ENCODE data around the gene PML. TPM values are rescaled to one million over a fixed set of nuclear protein-coding genes. Genes with fewer than 3 reads are reported as not detected.
A peak's percentile ranks its signal among the peaks of the same experiment; 100 is the strongest.

Gene PML
- total RNA-seq, 1 experiment from 2014 or later: 19.5 TPM

GRCh38 chr15:73989001-73989798, 5.3 kb upstream of the PML start:
- DNase-seq: peak; percentile 40
- Histone ChIP-seq H3K27me3 (no peaks in the 10 kb centered on the region), H3K9me3 (no peaks in the 10 kb centered on the region), H3K4me3 (no peak overlapping the region), H3K36me3 (peaks cover 33% of the 10 kb centered on the region)

- DNase-seq: no peak
- no peaks in the 10 kb centered on the region for H3K27me3 ChIP-seq
- H3K4me3 ChIP-seq: peak overlapping the region; percentile 82
- H3K9me3 ChIP-seq: no peaks in the 10 kb centered on the region
- H3K36me3 ChIP-seq: peaks cover 31% of the 10 kb centered on the region
Observed at GRCh38 chr15:73990250-73991005, 4.1 kb upstream of the PML start.

- peaks cover 36% of the 10 kb centered on the region for H3K36me3 ChIP-seq
- peak; percentile 95 for DNase-seq
- peak overlapping the region; percentile 82 for H3K4me3 ChIP-seq
- H3K27me3 ChIP-seq: no peaks in the 10 kb centered on the region
- no peaks in the 10 kb centered on the region for H3K9me3 ChIP-seq
Observed at GRCh38 chr15:73991260-73991659, 3.3 kb upstream of the PML start.

- H3K27me3 ChIP-seq: no peaks in the 10 kb centered on the region
- H3K4me3 ChIP-seq: peak within 1 kb of the TSS; percentile 82
- DNase-seq: peak; percentile 97
- H3K36me3 ChIP-seq: peaks cover 37% of the 10 kb centered on the region
- no peaks in the 10 kb centered on the region for H3K9me3 ChIP-seq
Observed at GRCh38 chr15:73991726-73992593, 2.6 kb upstream of the PML start, which contains the start of gene STOML1. TSS of gene STOML1 (minus strand) at chr15:73992295. CDS start at chr15:73992223, 72 bp downstream.

GRCh38 chr15:73992594-73992898, 2.0 kb upstream of the PML start:
- Histone ChIP-seq H3K4me3 (peak overlapping the region; percentile 23), H3K36me3 (peaks cover 38% of the 10 kb centered on the region), H3K9me3 (no peaks in the 10 kb centered on the region), H3K27me3 (no peaks in the 10 kb centered on the region)
- no peak for DNase-seq

- peaks cover 38% of the 10 kb centered on the region for H3K36me3 ChIP-seq
- peak overlapping the region; percentile 66 for H3K4me3 ChIP-seq
Observed at GRCh38 chr15:73993211-73993994, 1.1 kb upstream of the PML start.

GRCh38 chr15:73994912-73995622, 551 bp downstream of the PML start:
- Histone ChIP-seq H3K9me3 (no peaks in the 10 kb centered on the region), H3K27me3 (no peaks in the 10 kb centered on the region), H3K4me3 (peak overlapping the region; percentile 66), H3K36me3 (peaks cover 41% of the 10 kb centered on the region)
- DNase-seq: peak; percentile 47

More at GRCh38 chr15:73993211-73993994, 1.1 kb upstream of the PML start:
- H3K27me3 ChIP-seq: no peaks in the 10 kb centered on the region
- DNase-seq: no peak
- H3K9me3 ChIP-seq: no peaks in the 10 kb centered on the region

GRCh38 chr15:73996267-73996666, 1.8 kb downstream of the PML start:
- H3K36me3 ChIP-seq: peaks cover 48% of the 10 kb centered on the region
- DNase-seq: no peak
- H3K9me3 ChIP-seq: no peaks in the 10 kb centered on the region
- no peaks in the 10 kb centered on the region for H3K27me3 ChIP-seq
- peak overlapping the region; percentile 66 for H3K4me3 ChIP-seq

- Histone ChIP-seq H3K9me3 (no peaks in the 10 kb centered on the region), H3K36me3 (peaks cover 54% of the 10 kb centered on the region), H3K27me3 (no peaks in the 10 kb centered on the region), H3K4me3 (peak overlapping the region; percentile 66)
- peak; percentile 30 for DNase-seq
Observed at GRCh38 chr15:73996939-73997338, 2.4 kb downstream of the PML start.

- Histone ChIP-seq H3K9me3 (no peaks in the 10 kb centered on the region), H3K4me3 (no peak overlapping the region), H3K36me3 (peaks cover 63% of the 10 kb centered on the region), H3K27me3 (no peaks in the 10 kb centered on the region)
- no peak for DNase-seq
Observed at GRCh38 chr15:73997986-73998385, 3.5 kb downstream of the PML start.

GRCh38 chr15:74006774-74007639, 12.5 kb downstream of the PML start:
- Histone ChIP-seq H3K4me3 (no peak overlapping the region), H3K36me3 (peaks cover 84% of the 10 kb centered on the region), H3K9me3 (peaks cover 5% of the 10 kb centered on the region), H3K27me3 (no peaks in the 10 kb centered on the region)
- no peak for DNase-seq

- Histone ChIP-seq H3K9me3 (peaks cover 11% of the 10 kb centered on the region), H3K36me3 (peaks cover 85% of the 10 kb centered on the region), H3K4me3 (no peak overlapping the region), H3K27me3 (no peaks in the 10 kb centered on the region)
- no peak for DNase-seq
Observed at GRCh38 chr15:74007820-74008371, 13.4 kb downstream of the PML start.

- H3K27me3 ChIP-seq: no peaks in the 10 kb centered on the region
- no peak for DNase-seq
- H3K36me3 ChIP-seq: peaks cover 76% of the 10 kb centered on the region
Observed at GRCh38 chr15:74008901-74009300, 14.4 kb downstream of the PML start.

GRCh38 chr15:74010929-74011540, 16.5 kb downstream of the PML start:
- H3K4me3 ChIP-seq: no peak overlapping the region
- peaks cover 7% of the 10 kb centered on the region for H3K9me3 ChIP-seq
- no peak for DNase-seq
- peaks cover 66% of the 10 kb centered on the region for H3K36me3 ChIP-seq
- H3K27me3 ChIP-seq: no peaks in the 10 kb centered on the region

More at GRCh38 chr15:74008901-74009300, 14.4 kb downstream of the PML start:
- Histone ChIP-seq H3K9me3 (peaks cover 7% of the 10 kb centered on the region), H3K4me3 (no peak overlapping the region)

Data from MG63 (cell line).